ENCODE results near the gene CYRIA.

Gene CYRIA

GRCh38 chr2:16675781-16676180, 10.1 kb upstream of the CYRIA start:
- no peak for DNase-seq
- in situ Hi-C loops (cut with MboI; ENCODE audit: low pct_unique_long_range_greater_than_20kb, low sequenced_read_pairs) = no loop called here

GRCh38 chr2:16674154-16674553, 8.5 kb upstream of the CYRIA start:
- in situ Hi-C loops (cut with MboI; ENCODE audit: low pct_unique_long_range_greater_than_20kb, low sequenced_read_pairs) = no loop called here
- no peak for DNase-seq

DNA sequence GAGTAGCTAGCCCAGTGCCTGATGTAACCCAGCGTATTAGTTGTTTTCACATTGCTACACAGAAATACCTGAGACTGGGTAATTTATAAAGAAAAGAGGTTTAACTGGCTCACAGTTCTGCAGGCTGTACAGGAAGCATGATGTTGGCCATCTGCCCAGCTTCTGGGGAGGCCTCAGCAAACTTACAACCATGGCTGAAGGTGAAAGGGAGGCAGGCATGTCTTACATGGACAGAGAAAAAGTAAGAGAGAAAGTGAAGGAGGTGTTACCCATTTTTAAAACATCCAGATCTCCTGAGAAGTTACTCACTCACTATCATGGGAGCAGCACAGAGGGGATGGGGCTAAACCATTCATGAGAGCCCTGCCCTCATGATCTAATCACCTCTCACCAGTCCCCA, 6.1 kb upstream of the CYRIA start:
- in situ Hi-C loops (cut with MboI; ENCODE audit: low pct_unique_long_range_greater_than_20kb, low sequenced_read_pairs) = no loop called here
- peak; percentile 35 for DNase-seq

DNA sequence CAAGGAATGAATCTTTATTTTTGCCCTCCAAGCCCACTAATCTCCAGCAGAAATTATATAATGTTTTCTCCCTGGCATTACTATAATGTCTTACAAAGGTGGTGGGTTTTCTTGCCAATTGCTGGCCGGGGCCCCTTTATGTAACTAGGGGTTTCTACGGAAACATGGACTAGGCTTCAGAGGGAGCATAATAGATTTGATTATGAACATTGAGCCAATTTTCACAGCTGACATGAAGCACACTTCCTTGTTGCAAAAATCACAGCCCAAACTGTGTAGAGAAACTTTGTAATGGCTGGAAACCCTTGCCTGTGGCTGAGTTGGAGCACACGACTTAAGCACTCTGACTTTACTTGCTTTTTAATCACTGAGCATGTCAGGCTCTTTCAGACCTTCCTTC, 3.8 kb upstream of the CYRIA start:
- in situ Hi-C loops (cut with MboI; ENCODE audit: low pct_unique_long_range_greater_than_20kb, low sequenced_read_pairs) = no loop called here
- no peak for DNase-seq

DNA sequence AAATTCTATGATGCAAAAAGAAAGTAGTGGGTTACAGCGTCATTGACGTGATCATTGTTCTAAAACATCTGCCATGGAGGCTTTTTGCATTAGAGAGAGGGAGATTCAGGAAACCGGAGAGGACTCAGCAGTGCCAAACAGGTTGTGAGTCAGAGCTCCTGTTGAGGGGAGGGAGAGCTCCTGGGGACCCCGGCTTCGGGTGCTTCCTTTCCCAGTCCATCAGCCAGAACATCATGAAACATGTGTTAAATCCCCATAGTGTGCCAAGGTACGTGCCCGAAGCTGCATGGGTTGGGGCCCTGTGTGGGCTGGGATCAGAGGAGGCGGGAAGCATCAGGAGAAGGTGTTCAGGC, 791 bp upstream of the CYRIA start:
- no peak for DNase-seq
- in situ Hi-C loops (cut with MboI; ENCODE audit: low pct_unique_long_range_greater_than_20kb, low sequenced_read_pairs) = no loop called here

- in situ Hi-C loops (cut with MboI; ENCODE audit: low pct_unique_long_range_greater_than_20kb, low sequenced_read_pairs) = no loop called here
- DNase-seq = no peak
Observed at GRCh38 chr2:16664809-16665747, 556 bp downstream of the CYRIA start.

DNA sequence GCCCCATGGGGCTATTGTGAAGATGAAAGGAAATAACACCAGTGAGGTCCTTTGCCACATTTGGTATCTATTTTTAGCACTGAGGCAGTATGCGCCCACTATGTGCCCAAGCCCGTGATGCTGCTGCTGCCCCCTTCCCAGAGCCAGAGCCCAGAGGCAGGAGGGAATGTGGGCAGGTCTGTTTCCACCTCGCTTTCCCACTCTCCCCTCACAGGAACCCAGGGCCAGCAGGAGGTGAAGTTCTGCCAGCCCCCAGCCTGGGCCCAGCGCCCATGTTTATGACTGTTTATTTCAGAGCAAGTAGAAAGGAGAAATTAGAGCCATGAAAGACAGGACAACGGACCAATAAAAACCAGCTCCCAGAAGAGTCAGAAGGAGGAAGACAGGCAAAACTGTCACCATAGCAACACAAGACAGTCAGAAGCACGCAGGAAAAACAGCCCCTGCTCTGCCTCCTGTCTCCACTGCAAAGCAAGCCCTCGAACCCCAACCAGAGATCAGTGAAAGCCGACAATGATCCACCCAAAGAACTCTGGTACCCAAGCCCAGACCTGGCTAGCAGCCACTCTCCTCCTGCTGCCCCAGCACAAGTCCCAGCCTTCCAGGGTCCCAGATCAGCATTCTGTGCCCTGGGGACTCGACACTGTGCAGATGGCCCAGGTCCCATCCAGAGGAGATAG, 1.4 kb downstream of the CYRIA start:
- DNase-seq = peak; percentile 87
- in situ Hi-C loops (cut with MboI; ENCODE audit: low pct_unique_long_range_greater_than_20kb, low sequenced_read_pairs) = no loop called here

- peak; percentile 58 for DNase-seq
- in situ Hi-C loops (cut with MboI; ENCODE audit: low pct_unique_long_range_greater_than_20kb, low sequenced_read_pairs) = no loop called here
Observed at GRCh38 chr2:16663121-16663905, 2.3 kb downstream of the CYRIA start.

DNA sequence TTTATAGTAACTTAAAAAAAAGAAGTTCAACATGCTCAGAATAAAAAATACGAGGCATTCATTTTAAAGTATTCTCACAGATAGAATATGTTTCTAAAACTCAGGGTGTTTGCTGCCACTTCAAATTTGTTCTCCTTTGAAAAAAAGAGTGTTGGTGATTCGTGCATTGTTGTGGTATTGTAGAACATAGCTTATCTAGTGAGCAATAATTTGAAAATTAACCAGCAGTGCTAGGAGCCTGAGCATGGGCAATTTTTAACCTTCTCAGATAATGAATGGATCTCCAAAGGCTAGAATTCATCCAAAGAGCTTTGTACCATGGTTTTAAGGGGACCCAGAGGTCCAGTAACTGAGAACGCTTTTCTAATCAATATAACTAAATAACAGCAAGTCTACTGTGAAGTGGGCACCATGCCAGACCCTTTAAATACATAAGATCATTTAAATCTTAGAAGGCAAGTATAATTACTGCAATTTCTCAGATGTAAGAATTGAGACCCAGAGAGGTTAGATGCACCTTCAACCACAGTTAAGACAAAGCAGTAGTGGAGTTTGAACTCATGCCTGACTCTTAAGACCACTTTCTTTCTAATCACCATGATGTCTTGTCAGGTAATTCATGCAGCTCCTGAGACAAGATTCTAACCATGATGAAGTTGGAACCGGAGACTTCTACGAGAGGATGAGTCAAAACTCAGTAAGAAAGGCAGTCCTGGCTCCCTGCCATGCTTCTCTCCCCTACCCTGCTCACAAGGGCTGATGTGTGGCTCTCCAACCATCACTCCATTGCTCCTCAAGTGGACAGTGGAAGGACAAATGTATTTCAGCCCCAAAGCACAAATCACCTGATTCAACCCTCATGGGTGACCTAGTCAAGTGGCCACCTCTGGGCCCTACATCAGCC, 3.4 kb downstream of the CYRIA start:
- no peak for DNase-seq
- in situ Hi-C loops (cut with MboI; ENCODE audit: low pct_unique_long_range_greater_than_20kb, low sequenced_read_pairs) = no loop called here

DNA sequence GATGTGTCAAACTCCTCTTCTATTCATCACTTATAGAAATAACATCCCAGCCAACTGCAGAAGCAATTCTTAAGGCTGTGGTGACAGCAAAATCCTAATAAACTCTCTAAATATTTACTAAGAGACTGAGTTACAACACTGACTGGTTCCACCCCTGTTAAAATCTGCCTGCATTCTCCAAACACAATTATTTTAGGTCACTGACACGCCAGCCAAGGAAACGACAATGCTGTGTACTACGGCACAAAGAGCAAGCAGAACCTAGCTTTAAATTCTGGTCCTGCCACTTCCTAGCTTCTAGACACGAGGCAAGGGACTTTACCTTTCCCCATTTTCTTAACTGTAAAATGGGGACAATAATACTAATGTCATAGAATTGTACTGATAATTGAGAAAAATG, 4.1 kb downstream of the CYRIA start:
- in situ Hi-C loops (cut with MboI; ENCODE audit: low pct_unique_long_range_greater_than_20kb, low sequenced_read_pairs) = no loop called here
- DNase-seq = no peak

- in situ Hi-C loops (cut with MboI; ENCODE audit: low pct_unique_long_range_greater_than_20kb, low sequenced_read_pairs) = no loop called here
- DNase-seq = no peak
Observed at GRCh38 chr2:16660556-16660955, 5.1 kb downstream of the CYRIA start.

DNA sequence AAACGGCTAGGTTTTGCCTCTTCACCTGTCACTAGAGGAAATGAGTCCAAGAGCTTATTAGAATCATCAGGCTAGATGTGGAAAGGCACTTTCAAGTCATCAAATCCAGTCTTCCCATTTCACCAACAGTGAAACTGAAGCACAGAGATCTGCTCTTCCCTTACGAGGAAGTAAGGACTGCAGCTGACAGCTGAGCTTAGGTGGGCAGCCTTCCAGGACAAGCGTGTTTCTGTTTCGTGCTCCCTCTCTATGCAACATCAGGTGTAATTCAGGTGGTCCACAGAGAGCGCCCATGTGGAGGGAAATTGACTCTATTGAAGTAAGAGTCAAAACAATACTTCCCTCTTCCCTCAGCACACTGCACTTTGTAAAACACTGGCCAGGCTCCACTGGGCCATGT, 5.5 kb downstream of the CYRIA start:
- in situ Hi-C loops (cut with MboI; ENCODE audit: low pct_unique_long_range_greater_than_20kb, low sequenced_read_pairs) = no loop called here
- DNase-seq = no peak

DNA sequence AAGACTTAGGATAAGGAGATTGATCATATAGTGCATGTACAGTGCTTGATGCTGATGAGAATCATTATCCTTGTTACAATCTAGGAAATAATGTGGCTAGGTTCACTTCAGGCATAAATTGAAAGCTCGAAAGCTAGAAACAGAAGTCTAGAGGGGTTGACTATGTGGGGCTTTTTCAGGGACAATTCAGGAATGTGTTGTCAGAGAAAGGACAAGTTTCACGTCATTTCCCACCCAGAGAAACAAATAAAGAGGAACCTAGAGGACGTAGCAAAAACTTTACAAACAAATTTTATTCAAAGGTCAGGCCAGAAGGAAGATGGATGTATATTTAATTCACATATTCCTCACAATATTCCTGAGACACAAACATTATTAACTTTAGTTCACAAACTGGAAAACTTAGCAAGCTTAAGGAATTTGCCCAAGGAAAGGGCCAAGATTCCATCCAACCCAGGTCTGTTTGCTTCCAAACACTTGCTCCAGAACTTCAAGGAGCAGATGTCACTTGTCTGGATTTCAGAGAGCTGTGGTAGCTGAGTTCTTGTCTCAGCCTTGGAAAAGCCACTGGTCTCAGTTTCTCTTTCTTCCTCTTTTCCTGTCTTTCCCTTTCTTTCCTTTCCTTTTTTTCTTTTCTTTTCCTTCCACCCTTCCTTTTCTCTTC, 7.4 kb downstream of the CYRIA start:
- in situ Hi-C loops (cut with MboI; ENCODE audit: low pct_unique_long_range_greater_than_20kb, low sequenced_read_pairs) = no loop called here
- no peak for DNase-seq

GRCh38 chr2:16657671-16658070, 8.0 kb downstream of the CYRIA start:
- no peak for DNase-seq
- in situ Hi-C loops (cut with MboI; ENCODE audit: low pct_unique_long_range_greater_than_20kb, low sequenced_read_pairs) = no loop called here

- peak; percentile 86 for DNase-seq
Observed at GRCh38 chr2:16656784-16657391, 8.7 kb downstream of the CYRIA start.

GRCh38 chr2:16655905-16656642, 9.6 kb downstream of the CYRIA start:
- no peak for DNase-seq
- in situ Hi-C loops (cut with MboI; ENCODE audit: low pct_unique_long_range_greater_than_20kb, low sequenced_read_pairs) = no loop called here

More at GRCh38 chr2:16656784-16657391, 8.7 kb downstream of the CYRIA start:
- in situ Hi-C loops (cut with MboI; ENCODE audit: low pct_unique_long_range_greater_than_20kb, low sequenced_read_pairs) = no loop called here

DNA sequence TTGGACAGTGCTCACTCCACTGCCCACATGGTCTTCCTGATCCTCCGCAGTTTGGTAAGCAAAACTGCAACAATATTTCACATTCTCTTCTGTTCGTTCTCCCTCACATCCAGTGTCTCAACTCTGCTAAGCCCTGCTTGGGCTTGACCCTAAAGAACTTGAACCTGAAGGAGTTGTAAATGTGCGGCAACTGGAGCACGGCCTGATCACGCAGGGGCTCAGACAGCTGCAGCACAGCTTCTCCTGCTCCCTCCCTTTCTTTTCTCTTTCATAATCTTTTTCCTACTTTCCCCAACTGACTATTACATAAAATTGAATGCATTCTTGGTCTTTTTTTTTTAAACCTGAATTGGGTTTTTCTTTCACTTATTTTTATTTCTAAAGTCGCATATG, 10.2 kb downstream of the CYRIA start:
- DNase-seq = no peak
- in situ Hi-C loops (cut with MboI; ENCODE audit: low pct_unique_long_range_greater_than_20kb, low sequenced_read_pairs) = no loop called here

All from KBM-7 (cell line).